Embryonic facial prominence (tissue), 1 donor: ENCODE data around the gene OPRD1.
"Not testable (repeated sequence)": the region's sequence is repeated elsewhere in the genome, so short reads cannot be mapped to it uniquely, and the experiment has no call there.

Experiments
- DNase-seq: peaks from one replicate; pipeline ENCODE4 v3.0.0-alpha.2; 2016; ENCODE audit errors: extremely low spot score

Gene OPRD1

GRCh38 chr1:28845786-28846543, 34.0 kb downstream of the OPRD1 start:
- no peak for DNase-seq

GRCh38 chr1:28847207-28847606, 35.2 kb downstream of the OPRD1 start:
- DNase-seq = not testable (repeated sequence)

DNA sequence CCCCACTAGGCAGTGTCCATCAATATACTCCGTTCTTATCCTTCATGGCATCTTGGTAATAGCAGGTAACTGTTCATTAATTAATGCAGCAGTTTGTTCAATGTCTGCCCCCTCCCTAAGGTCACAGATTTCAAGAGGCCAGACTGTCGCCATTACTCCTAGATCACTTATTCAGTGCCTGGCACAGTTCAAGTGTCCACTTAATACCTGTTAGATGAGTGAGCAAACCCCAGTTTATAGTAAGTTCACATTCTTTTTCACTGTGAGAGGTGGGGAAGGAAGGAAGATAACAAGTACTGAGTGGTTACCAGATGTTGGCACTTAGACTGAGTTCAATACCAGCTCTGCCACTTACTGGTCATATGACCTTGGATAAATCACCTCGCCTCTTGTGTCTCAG, 36.4 kb downstream of the OPRD1 start:
- DNase-seq = no peak

DNA sequence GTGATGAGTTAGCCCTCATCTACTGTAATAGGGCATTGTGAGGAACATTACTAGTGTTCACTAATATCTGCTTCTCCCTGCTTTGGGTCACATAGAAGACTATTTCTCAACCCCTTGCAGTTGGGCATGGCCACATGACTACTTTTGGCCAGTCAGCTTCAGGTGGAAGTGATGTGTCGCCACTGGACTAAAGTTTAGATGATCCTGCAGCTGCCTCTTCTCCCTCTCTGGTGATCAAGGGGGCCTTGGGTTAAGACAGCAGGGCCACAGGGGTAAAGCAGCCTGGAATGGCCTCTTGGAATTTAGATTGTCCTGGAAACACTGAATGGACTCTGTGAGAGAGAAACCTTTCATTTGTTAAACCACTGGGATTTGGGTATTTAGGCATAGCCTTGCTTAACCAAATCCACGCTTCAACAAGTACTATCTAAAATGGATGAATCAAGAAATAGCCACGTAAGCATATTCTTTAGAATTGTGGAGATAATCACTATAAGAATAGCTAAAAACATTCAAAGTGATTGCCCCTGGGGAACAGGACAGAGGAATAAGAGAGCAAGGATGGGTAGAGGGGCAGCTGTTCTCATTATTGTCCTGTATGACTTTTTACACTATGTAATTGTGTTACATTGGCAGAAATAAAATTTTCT, 41.2 kb downstream of the OPRD1 start:
- no peak for DNase-seq

DNA sequence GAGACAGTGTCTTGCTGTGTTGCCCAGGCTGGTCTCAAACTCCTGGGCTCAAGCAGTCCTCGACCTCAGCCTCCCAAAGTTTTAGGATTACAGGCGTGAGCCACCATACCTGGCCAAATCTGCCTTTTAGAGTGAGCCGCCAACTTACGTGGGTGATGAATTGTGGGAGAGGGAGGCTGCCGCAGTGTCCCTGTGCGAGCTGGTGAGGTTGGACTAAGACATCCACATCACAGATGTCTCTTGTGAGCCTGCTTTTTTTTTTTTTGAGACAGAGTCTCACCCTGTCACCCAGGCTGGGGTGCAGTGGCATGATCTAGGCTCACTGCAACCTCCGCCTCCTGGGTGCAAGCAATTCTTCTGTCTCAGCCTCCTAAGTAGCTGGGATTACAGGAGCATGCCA, 42.4 kb downstream of the OPRD1 start:
- DNase-seq = not testable (repeated sequence)

DNA sequence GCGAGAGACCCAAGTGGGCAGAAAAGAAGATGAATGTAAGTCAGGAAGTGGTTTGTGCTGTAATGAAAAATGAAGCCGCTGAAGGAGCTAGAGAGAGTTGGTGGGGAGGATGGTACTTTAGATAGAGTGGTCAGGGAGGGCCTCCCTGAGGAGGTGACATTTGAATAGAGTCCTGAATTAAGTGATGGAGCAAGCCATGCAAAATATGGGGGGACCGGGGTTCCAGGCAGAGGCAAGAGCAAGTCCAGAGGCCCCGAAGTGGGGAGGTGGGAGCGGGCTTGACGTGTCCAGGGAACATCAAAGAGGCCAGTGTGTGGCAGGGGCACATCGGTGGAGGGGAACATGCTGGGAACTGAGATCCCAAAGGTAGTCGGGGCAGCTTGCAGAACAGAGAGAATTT, 43.1 kb downstream of the OPRD1 start:
- DNase-seq = no peak

DNA sequence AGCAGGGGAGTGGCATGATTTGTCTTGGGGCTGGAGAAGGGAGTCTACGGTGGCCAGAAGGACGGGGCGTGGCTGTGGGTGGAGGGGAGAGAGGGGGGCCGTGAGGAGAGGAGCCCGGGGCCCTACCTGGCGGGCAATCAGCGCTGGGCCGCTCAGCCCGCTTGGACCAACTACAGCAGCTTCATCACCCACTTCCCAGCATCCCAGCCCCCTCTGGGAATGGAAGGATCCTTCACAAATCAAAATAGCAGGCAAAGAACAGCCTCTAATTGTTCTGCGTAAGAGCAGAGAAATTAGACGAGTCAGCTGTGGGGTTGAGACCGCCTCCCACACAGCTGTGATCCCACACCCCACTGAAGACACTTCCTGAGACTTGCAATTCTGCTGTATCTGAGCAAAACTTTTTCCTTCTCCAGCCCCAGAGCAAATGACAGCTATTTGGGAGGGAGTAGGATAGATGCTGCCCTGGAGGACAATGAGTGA, 43.5 kb downstream of the OPRD1 start:
- no peak for DNase-seq

DNA sequence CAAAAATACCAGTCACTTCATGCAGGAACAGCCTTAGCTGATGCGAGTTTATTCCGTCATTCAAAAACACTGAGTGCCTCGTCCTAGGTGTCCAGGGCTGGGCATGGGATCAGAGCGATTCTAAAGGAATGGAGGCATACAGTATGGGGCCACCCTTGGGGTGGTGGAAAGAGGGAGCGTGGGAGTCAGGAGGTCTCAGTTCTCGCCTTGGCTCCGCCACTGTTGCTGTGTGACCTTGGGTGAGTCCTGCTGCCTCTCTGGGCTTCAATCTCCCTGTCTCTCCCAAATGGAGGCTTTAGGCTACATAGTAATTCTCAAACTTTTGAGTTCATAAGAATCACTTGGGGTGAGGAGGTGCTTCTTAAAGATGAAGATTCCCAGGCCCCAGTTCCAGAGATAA, 44.0 kb downstream of the OPRD1 start:
- no peak for DNase-seq

GRCh38 chr1:28860332-28861073, 48.5 kb downstream of the OPRD1 start:
- DNase-seq = no peak

GRCh38 chr1:28862571-28863403, 50.8 kb downstream of the OPRD1 start:
- DNase-seq = no peak

DNA sequence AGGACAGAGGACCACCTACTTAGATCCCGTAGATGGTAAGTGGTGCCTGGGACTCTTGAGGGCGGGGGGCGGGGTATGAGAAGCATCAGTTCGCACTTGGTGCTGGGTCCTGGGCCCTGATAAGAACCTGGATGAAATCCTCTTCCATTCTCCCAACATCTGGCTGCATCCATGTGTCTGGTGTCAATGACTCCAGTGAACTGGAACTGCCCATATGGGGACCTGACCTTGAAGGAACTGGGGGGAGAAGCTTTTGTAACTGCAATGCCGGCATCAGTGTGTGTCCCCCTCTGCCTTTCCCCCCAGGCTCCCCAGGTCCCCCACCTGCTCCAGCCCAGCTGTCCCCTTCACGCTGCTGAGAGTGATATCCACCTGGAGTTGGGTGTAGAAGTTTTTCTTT, 52.7 kb downstream of the OPRD1 start:
- DNase-seq = no peak

DNA sequence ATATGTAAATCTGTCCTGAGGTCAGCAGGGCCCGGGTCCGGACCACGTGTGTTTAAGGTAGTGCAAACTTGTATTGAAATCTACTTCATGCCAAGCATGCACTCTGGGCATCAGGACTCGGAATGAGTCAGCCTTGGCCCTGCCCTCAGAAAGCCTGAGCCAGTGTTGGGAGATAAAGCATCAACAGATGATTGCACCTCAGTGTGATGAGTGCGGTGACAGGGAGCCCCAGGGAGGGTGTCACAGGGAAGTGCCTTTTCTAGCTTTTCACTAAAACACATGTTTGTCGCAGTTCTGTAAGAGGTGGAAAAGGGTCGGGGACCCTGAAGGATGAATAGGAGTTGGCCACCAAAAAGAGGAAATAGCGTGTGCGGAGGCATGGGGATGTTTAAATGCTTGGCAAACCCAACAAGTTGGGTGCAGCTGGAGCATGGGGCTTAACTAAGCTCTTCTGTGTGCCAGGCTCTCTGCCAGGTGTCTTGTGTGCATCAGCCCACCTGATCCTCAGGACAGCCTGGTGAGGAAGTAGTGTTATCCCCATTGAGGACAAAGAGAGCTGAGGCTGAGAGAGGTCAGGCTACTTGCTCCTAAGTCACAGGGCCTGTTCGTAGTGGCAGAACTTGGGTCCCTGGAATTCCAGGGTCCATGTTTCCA, 54.2 kb downstream of the OPRD1 start:
- DNase-seq = no peak

- no peak for DNase-seq
These were observed 55.9 kb downstream of the OPRD1 start for GRCh38 chr1:28867850-28868249.

DNA sequence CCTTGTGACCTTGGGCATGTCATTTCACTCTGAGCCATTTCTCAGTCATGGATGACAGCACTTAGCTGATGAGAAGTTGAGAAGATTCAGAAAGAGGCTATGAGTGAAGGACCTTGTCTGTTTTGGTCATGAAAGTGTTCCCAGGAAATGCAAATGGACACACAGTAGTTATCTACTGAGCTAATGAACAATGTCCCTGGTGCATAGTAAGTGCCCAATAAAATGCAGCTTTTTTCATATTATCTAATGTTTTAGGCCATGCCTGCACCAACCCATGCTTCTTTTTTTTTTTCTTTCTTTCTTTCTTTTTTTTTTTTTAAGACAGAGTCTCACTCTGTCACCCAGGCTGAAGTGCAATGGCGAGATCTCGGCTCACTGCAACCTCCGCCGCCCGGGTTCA, 58.0 kb downstream of the OPRD1 start:
- DNase-seq = no peak

DNA sequence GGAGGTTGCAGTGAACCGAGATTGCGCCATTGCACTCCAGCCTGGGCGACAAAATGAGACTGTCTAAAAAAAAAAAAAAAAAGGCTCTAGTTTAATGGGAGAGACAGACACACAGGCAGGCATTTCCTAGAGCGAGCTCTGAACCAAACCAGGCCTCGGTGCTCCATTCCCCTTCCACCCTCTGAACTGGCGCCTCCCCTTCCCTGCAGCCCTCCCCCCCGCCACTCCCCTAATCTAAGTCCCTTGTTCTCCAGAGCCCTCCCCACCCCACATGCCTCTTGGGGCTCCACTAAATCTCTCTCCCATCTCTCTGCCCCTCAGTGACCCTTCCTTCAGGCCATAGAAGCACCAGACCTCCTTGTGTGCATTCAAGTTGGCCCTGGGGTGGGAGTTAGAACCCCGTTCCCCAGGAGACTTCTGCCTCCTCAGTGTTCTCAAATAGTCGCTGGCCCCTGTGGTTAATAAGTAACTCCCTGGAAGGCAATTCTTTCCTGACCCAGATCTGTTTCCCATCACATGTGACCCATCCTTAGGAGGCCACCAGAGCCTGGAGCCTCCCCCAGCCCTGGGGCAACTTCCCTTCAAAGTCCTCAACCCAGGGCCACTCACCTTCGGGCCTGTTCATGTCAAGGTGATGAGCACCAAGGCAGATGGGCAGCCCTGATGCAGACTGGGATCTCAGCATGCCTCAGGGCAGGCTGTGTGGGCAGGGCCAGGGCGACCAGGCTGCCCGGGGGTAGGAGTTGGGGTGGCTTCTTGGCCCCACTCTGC, 59.8 kb downstream of the OPRD1 start:
- DNase-seq = no peak

- DNase-seq = not testable (repeated sequence)
These were observed 63.2 kb downstream of the OPRD1 start for GRCh38 chr1:28875134-28875533.

GRCh38 chr1:28877132-28877781, 65.3 kb downstream of the OPRD1 start:
- DNase-seq = peak; percentile 53

- no peak for DNase-seq
These were observed 66.8 kb downstream of the OPRD1 start for GRCh38 chr1:28878796-28879195.

GRCh38 chr1:28882009-28882628, 70.1 kb downstream of the OPRD1 start:
- DNase-seq = peak; percentile 83

DNA sequence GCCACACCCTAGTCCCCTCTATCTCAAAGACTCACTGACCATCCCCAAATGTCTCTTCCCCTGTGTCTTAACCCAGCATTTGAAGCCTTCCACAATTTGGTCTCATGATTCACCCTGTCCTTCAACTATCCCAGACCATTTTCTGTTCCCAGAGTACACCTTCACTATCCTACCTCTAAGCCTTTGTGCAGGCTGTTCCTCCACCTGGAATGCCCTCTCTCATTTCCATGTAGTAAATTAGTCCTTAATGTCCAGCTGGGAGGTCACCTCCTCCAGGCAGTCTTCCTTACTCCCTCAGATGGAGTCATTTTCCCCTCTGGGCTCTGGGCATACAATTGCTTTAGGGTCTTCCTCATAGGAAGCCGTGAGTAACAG, 71.3 kb downstream of the OPRD1 start:
- DNase-seq = no peak
